Suprapubic skin (tissue), 3 donors: ENCODE measurements around the gene AGA.

Source experiments
- CTCF ChIP-seq, 2 donors: fragments of 200-600 bp in 1 of 2; fragments of 450-650 bp in 1 of 2; sonication (generic) in 1 of 2; IDR thresholded peaks; one replicate each; pipeline ENCODE4 v1.5.1; 2016 to 2019; ENCODE audit warnings: antibody characterized with exemption in 2 of 2, mild to moderate bottlenecking in 1 of 2, moderate library complexity in 1 of 2
- EP300 ChIP-seq: sonication (generic); formaldehyde crosslinking; IDR thresholded peaks from one replicate; pipeline ENCODE4 v1.6.1; 2017; ENCODE audit warnings: antibody characterized with exemption
- POLR2A ChIP-seq, 2 donors: fragments of 450-650 bp; IDR thresholded peaks; one replicate each; pipeline ENCODE4 v1.6.1; 2017; ENCODE audit warnings: antibody characterized with exemption in 2 of 2, mild to moderate bottlenecking in 2 of 2, moderate library complexity in 2 of 2

GRCh38 chr4:177489471-177490246 lies 47.4 kb upstream of the AGA start:
- no peak for TF ChIP-seq POLR2A (IDR thresholded peaks at IDR 0.05)
- TF ChIP-seq CTCF (IDR thresholded peaks at IDR 0.05): no peak
- TF ChIP-seq EP300: no peak
